Vagina (tissue), 2 donors: ENCODE results near the gene TMEM18. TPM values are rescaled to one million over a fixed set of nuclear protein-coding genes. Genes with fewer than 3 reads are reported as not detected.

ENCODE experiments used
- DNase-seq, 2 donors: peaks; one replicate each; pipeline ENCODE4 v3.0.0-alpha.2; 2017; ENCODE audit errors: extremely low spot score in 2 of 2
- H3K27ac ChIP-seq: fragments of 200-600 bp; sonication (generic); one replicate; pipeline ENCODE4 v1.5.1; 2019
- H3K27me3 ChIP-seq: fragments of 200-600 bp; sonication (generic); one replicate; pipeline ENCODE4 v1.5.1; 2019
- H3K36me3 ChIP-seq, 2 donors: fragments of 200-600 bp; sonication (generic); one replicate each; pipeline ENCODE4 v1.5.1; 2017 to 2019
- H3K4me1 ChIP-seq: fragments of 200-600 bp; sonication (generic); one replicate; pipeline ENCODE4 v1.5.1; 2019
- H3K4me3 ChIP-seq, 2 donors: fragments of 200-600 bp; sonication (generic); 1 replicate in 1 of 2; 2 replicates in 1 of 2; pipeline ENCODE4 v1.5.1; 2016 to 2019
- H3K9me3 ChIP-seq: fragments of 200-600 bp; sonication (generic); one replicate; pipeline ENCODE4 v1.5.1; 2019
- POLR2A ChIP-seq, 2 donors: fragments of 450-650 bp; IDR thresholded peaks; one replicate each; pipeline ENCODE4 v1.6.1; 2017; ENCODE audit warnings: antibody characterized with exemption in 2 of 2, mild to moderate bottlenecking in 2 of 2, moderate library complexity in 2 of 2
- POLR2AphosphoS5 ChIP-seq, 2 donors: sonication (generic); formaldehyde crosslinking; IDR thresholded peaks; one replicate each; pipeline ENCODE4 v1.9.0; 2017; ENCODE audit warnings: antibody characterized with exemption in 2 of 2, mild to moderate bottlenecking in 2 of 2, low read depth in 1 of 2; ENCODE audit not compliant: insufficient read depth in 1 of 2
- intact Hi-C: fragments of 100-400 bp; cut with DNase I; formaldehyde crosslinking; loops from one replicate; pipeline ENCODE4 v1.15.1; 2023
- total RNA-seq: library from RNA; depleted of rRNA; stranded (reverse); fragments of >200 nt; gene quantifications from one replicate; pipeline ENCODE4 v1.2.3, GENCODE V29; 2016
- TF ChIP-seq, protein P1 (sequence below), 3 experiments: fragments of 450-650 bp in 2 of 3; fragments of 200-600 bp in 1 of 3; sonication (generic) in 1 of 3; IDR thresholded peaks; one replicate each; pipeline ENCODE4 v1.5.1; 2017 to 2019; ENCODE audit warnings: antibody characterized with exemption in 3 of 3, mild to moderate bottlenecking in 2 of 3, moderate library complexity in 2 of 3

Gene TMEM18
- total RNA-seq, 1 donor from 2014 or later = 21.1 TPM

DNA sequence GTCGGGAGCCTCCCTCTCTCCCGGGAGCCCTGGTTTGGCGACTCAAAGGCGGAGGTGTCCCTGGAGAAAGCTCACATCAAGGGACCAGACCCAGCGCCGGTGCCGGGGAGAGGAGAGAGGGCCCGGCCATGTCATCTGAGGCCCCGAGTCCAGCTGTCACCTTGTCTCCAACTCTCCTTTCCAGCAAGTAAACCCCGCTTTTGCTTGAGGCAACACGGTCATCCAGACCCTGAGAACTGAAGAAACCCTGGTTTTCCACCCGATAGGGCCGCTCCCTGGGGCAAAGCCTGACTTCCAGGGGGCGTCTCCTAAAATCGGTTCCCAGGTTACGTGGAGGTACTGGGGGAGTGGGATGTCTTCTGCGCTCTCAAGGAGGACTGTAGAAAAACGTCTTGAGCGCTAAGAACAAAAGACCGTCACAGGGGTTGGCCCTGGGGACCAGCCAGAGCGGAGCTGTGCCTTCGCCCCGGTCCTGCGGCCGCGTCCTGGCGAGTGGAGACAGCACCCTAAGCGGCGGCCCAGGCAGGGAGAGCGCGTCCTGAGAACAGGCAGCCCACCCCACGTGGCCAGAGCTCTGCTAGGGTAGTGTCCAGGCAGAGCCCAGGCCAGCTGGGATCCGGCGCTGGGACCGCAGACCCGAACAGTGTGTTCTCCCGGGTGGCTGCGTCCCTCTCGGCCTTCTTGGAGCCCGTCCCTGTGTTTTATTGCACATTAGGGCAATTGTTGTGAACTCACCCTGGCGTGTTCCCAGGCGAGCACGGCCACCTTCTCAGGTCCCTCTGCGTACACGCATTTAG lies 55.7 kb downstream of the TMEM18 start:
- Histone ChIP-seq H3K27me3 (no peaks in the 10 kb centered on the region), H3K27ac (no peak overlapping the region), H3K4me3 (no peak overlapping the region), H3K9me3 (no peaks in the 10 kb centered on the region), H3K36me3 (no peaks in the 10 kb centered on the region), H3K4me1 (no peaks in the 10 kb centered on the region)
- DNase-seq = peak; percentile 56 to 95
- intact Hi-C loops = no loop called here
- no peak for TF ChIP-seq POLR2A (IDR thresholded peaks at IDR 0.05)
- TF ChIP-seq POLR2AphosphoS5 (IDR thresholded peaks at IDR 0.05; ENCODE audit: insufficient read depth in 1 of 2, low read depth in 1 of 2) = no peak
- TF ChIP-seq, protein P1, sequence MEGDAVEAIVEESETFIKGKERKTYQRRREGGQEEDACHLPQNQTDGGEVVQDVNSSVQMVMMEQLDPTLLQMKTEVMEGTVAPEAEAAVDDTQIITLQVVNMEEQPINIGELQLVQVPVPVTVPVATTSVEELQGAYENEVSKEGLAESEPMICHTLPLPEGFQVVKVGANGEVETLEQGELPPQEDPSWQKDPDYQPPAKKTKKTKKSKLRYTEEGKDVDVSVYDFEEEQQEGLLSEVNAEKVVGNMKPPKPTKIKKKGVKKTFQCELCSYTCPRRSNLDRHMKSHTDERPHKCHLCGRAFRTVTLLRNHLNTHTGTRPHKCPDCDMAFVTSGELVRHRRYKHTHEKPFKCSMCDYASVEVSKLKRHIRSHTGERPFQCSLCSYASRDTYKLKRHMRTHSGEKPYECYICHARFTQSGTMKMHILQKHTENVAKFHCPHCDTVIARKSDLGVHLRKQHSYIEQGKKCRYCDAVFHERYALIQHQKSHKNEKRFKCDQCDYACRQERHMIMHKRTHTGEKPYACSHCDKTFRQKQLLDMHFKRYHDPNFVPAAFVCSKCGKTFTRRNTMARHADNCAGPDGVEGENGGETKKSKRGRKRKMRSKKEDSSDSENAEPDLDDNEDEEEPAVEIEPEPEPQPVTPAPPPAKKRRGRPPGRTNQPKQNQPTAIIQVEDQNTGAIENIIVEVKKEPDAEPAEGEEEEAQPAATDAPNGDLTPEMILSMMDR (IDR thresholded peaks at IDR 0.05) = no peak

DNA sequence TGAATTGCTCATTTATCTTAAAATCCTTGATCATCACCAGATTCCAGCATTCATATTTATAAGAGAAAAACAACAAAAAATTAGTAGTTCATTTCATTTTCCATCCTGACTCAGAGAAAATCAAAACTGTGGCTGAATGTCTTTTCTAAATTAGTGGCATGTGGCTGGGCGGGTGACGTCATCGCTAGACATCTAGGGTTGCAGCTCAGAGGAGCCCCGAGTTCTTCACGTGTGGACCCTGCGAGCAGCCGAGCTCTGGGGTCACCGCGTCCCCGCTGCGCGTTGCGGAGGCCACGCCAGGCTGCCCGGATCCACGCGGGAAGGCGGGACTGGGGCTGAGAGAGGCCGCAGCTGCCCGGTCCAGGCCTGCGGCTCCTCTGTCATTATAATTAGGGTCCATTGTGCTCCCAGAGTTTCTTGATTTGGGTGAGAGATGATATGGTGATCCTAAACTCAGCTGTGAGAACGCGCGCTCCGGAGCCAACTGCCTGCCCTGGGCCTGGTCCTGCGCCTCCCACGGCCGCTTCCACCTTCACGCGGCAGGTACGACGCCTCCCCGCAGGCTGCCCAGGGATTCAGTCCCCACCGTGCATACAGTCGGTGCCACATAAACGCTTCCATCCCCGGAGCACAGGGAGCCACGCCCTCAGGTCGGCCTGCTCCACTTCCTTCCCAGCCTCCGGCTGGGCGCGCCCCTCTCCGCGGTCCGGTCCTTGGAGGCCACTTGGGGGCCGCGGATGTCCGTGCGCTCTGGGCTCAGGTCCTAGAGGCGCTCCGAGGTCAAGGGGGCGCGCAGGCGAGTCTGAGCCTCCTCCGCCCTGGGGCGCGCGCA lies 56.5 kb downstream of the TMEM18 start:
- TF ChIP-seq POLR2AphosphoS5 (IDR thresholded peaks at IDR 0.05; ENCODE audit: insufficient read depth in 1 of 2, low read depth in 1 of 2) = no peak
- TF ChIP-seq POLR2A (IDR thresholded peaks at IDR 0.05) = no peak
- TF ChIP-seq, protein P1 (IDR thresholded peaks at IDR 0.05) = no peak
- peak in 1 of 2 donors; percentile 81 for DNase-seq
- no peaks in the 10 kb centered on the region for H3K36me3 ChIP-seq
- no peaks in the 10 kb centered on the region for H3K27me3 ChIP-seq
- H3K27ac ChIP-seq = no peak overlapping the region
- H3K4me1 ChIP-seq = no peaks in the 10 kb centered on the region
- H3K9me3 ChIP-seq = no peaks in the 10 kb centered on the region
- H3K4me3 ChIP-seq = no peak overlapping the region
- intact Hi-C loops = no loop called here

DNA sequence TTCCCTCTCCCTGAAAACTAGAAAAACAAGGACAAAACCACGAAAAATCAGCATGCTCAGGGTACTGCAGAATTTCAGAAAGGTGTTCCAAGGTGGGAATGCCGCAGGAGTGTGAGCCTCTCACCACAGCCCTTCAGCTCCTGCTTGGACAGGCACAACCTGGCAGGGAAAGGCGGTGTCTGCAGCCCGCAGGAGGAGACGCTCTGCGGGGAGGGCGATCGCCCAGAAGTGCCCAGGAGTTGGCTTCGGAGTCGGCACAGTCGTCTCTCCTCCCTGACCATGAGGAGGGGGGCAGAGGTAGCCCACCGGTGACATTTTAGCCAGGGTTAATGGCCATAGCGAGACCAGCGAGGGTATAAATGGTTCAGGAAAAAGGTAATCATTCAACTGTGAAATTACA lies 57.2 kb downstream of the TMEM18 start:
- Histone ChIP-seq H3K27me3 (no peaks in the 10 kb centered on the region), H3K27ac (no peak overlapping the region), H3K36me3 (no peaks in the 10 kb centered on the region), H3K4me3 (no peak overlapping the region), H3K4me1 (no peaks in the 10 kb centered on the region), H3K9me3 (no peaks in the 10 kb centered on the region)
- intact Hi-C loops = no loop called here
- peak; percentile 58 to 87 for DNase-seq
- TF ChIP-seq POLR2AphosphoS5 (IDR thresholded peaks at IDR 0.05; ENCODE audit: insufficient read depth in 1 of 2, low read depth in 1 of 2) = no peak
- TF ChIP-seq, protein P1 (IDR thresholded peaks at IDR 0.05) = no peak
- no peak for TF ChIP-seq POLR2A (IDR thresholded peaks at IDR 0.05)

DNA sequence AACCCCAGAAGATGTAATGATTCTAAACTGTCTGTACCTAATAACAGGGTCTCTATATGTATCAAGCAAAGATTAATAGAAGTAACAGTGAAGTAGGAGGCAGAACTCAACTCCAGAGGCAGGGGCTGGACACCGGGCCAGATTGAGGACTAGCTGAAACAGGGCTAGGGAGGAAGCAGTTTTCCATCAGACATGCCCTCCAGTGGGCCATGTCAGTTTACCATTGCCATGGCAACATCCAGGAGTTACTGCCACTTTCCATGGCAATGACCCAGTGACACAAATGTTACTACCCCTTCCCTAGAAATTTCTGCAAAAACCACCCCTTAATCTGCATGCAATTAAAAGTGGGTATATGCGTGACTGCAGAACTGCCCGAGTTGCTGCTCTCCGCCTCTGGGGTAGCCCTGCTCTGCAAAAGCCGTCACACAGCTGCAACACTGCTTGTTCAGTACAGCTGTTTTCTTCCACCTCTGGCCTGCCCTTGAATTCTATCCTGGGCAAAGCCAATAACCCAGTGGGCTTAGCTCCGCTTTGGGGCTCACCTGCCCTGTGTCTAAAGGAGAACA lies 58.7 kb downstream of the TMEM18 start:
- H3K36me3 ChIP-seq = no peaks in the 10 kb centered on the region
- TF ChIP-seq, protein P1 (IDR thresholded peaks at IDR 0.05) = no peak
- TF ChIP-seq POLR2AphosphoS5 (IDR thresholded peaks at IDR 0.05; ENCODE audit: insufficient read depth in 1 of 2, low read depth in 1 of 2) (no peak), POLR2A (IDR thresholded peaks at IDR 0.05) (no peak)
- no peaks in the 10 kb centered on the region for H3K4me1 ChIP-seq
- DNase-seq = peak in 1 of 2 donors; percentile 74
- H3K27me3 ChIP-seq = no peaks in the 10 kb centered on the region
- no peaks in the 10 kb centered on the region for H3K9me3 ChIP-seq
- intact Hi-C loops = no loop called here
- no peak overlapping the region for H3K4me3 ChIP-seq
- no peak overlapping the region for H3K27ac ChIP-seq
